Right renal pelvis (tissue), 4 donors: ENCODE data around the gene LGALS3BP. TPM values are rescaled to one million over a fixed set of nuclear protein-coding genes. Genes with fewer than 3 reads are reported as not detected.

Source experiments
- DNase-seq, 4 donors: peaks; one replicate each; pipeline ENCODE4 v3.0.0-alpha.2; 2013; ENCODE audit warnings: low read depth in 4 of 4, low spot score in 3 of 4, missing footprints in 1 of 4
- polyA plus RNA-seq, 4 donors: library from polyadenylated mRNA; unstranded; fragments of 120-200 nt; gene quantifications; one replicate each; pipeline ENCODE4 v1.2.1, GENCODE V29; 2013; ENCODE audit not compliant: insufficient read length in 4 of 4

LGALS3BP gene
- polyA plus RNA-seq, 4 donors = 114 to 156 (median 136) TPM

GRCh38 chr17:79000396-79001189 is 20.9 kb upstream of the LGALS3BP start:
- no peak for DNase-seq

GRCh38 chr17:78999947-79000395 is 20.2 kb upstream of the LGALS3BP start:
- no peak for DNase-seq

GRCh38 chr17:78999056-78999768 is 19.5 kb upstream of the LGALS3BP start:
- DNase-seq = no peak

GRCh38 chr17:78998311-78999055 is 18.8 kb upstream of the LGALS3BP start:
- no peak for DNase-seq

GRCh38 chr17:78997881-78998280 is 18.2 kb upstream of the LGALS3BP start:
- no peak for DNase-seq

GRCh38 chr17:78997231-78997741 is 17.6 kb upstream of the LGALS3BP start:
- peak in 1 of 4 donors; percentile 22 for DNase-seq

- DNase-seq = no peak
Measured at GRCh38 chr17:78996781-78997201, 17.1 kb upstream of the LGALS3BP start.

GRCh38 chr17:78995761-78996451 is 16.2 kb upstream of the LGALS3BP start:
- no peak for DNase-seq

- no peak for DNase-seq
Measured at GRCh38 chr17:78995022-78995760, 15.5 kb upstream of the LGALS3BP start.

GRCh38 chr17:78993981-78994671 is 14.4 kb upstream of the LGALS3BP start:
- no peak for DNase-seq

GRCh38 chr17:78993241-78993956 is 13.7 kb upstream of the LGALS3BP start:
- DNase-seq = peak in 1 of 4 donors; percentile 39

GRCh38 chr17:78992542-78993212 is 13.0 kb upstream of the LGALS3BP start:
- DNase-seq = no peak

- no peak for DNase-seq
Measured at GRCh38 chr17:78991906-78992532, 12.3 kb upstream of the LGALS3BP start.

GRCh38 chr17:78991017-78991738 is 11.5 kb upstream of the LGALS3BP start:
- no peak for DNase-seq

- no peak for DNase-seq
Measured at GRCh38 chr17:78990349-78991016, 10.8 kb upstream of the LGALS3BP start.

GRCh38 chr17:78988152-78988551 is 8.4 kb upstream of the LGALS3BP start:
- no peak for DNase-seq
